GM12891 (cell line): ENCODE data around the gene CDX4. TPM values are rescaled to one million over a fixed set of nuclear protein-coding genes. Genes with fewer than 3 reads are reported as not detected.

ENCODE experiments used
- DNase-seq: peaks from one replicate; pipeline ENCODE4 v3.0.0; 2011; ENCODE audit warnings: low spot score; ENCODE audit not compliant: insufficient read length
- FAIRE-seq: peaks from 2 replicates; lab custom pipeline; 2011; peaks lifted over from hg19 to GRCh38; lab: Jason Lieb, UNC
- PAX5 ChIP-seq: IDR thresholded peaks from 2 replicates; pipeline ENCODE4 v1.6.1; 2011; ENCODE audit warnings: low read length, moderate library complexity, mild to moderate bottlenecking; ENCODE audit not compliant: insufficient read depth, severe bottlenecking
- POLR2A ChIP-seq: IDR thresholded peaks from 2 replicates; pipeline ENCODE4 v1.6.1; 2011; ENCODE audit warnings: low read depth, low read length, control low read depth
- POLR2AphosphoS5 ChIP-seq: IDR thresholded peaks from 2 replicates; pipeline ENCODE4 v1.6.1; 2011; ENCODE audit warnings: low read depth, low read length, control low read depth
- POU2F2 ChIP-seq: IDR thresholded peaks from 2 replicates; pipeline ENCODE4 v1.6.1; 2011; ENCODE audit warnings: low read depth, mild to moderate bottlenecking, control low read depth, low read length, moderate library complexity
- SPI1 ChIP-seq: IDR thresholded peaks from 2 replicates; pipeline ENCODE4 v1.6.1; 2011; ENCODE audit warnings: low read depth, low read length, control low read depth
- TAF1 ChIP-seq: IDR thresholded peaks from 2 replicates; pipeline ENCODE4 v1.6.1; 2011; ENCODE audit warnings: low read depth, low read length, control low read depth
- polyA plus RNA-seq: library from polyadenylated mRNA; unstranded; fragments of >200 nt; gene quantifications from one replicate; pipeline ENCODE4 v1.2.1, GENCODE V29; 2012; ENCODE audit warnings: low read depth, missing spikeins, inconsistent platforms; ENCODE audit not compliant: missing spikeins

The CDX4 gene
- not detected for polyA plus RNA-seq

GRCh38 chrX:73446831-73447230, at the start of gene CDX4:
Gene CDX4, plus strand, starts transcription at chrX:73447053. Its CDS starts 201 bp downstream, at chrX:73447254.
- FAIRE-seq (no peak), DNase-seq (no peak)
- no peak for TF ChIP-seq POLR2AphosphoS5
- no peak for TF ChIP-seq POLR2A
- no peak for TF ChIP-seq PAX5
- no peak for TF ChIP-seq TAF1

GRCh38 chrX:73398185-73398914, 48.5 kb upstream of the CDX4 start:
- TF ChIP-seq POLR2AphosphoS5 = no peak
- TF ChIP-seq PAX5 = no peak
- TF ChIP-seq SPI1 = no peak
- no peak for TF ChIP-seq TAF1
- no peak for TF ChIP-seq POU2F2
- TF ChIP-seq POLR2A = no peak
- FAIRE-seq = no peak
- DNase-seq = no peak

GRCh38 chrX:73400136-73400748, 46.6 kb upstream of the CDX4 start:
- DNase-seq = no peak
- TF ChIP-seq PAX5 (no peak), POU2F2 (no peak), POLR2A (no peak), POLR2AphosphoS5 (no peak), SPI1 (no peak), TAF1 (no peak)
- no peak for FAIRE-seq

GRCh38 chrX:73401591-73402266, 45.1 kb upstream of the CDX4 start:
- no peak for FAIRE-seq
- DNase-seq = no peak
- TF ChIP-seq POLR2A (no peak), TAF1 (no peak), POLR2AphosphoS5 (no peak), PAX5 (no peak), SPI1 (no peak), POU2F2 (no peak)

GRCh38 chrX:73412930-73413329, 33.9 kb upstream of the CDX4 start:
- TF ChIP-seq SPI1 (no peak), POU2F2 (no peak), TAF1 (no peak), POLR2A (no peak), POLR2AphosphoS5 (no peak), PAX5 (no peak)
- FAIRE-seq = no peak
- no peak for DNase-seq

- TF ChIP-seq POLR2AphosphoS5 = no peak
- no peak for TF ChIP-seq PAX5
- TF ChIP-seq POU2F2 = no peak
- TF ChIP-seq SPI1 = no peak
- no peak for TF ChIP-seq POLR2A
- TF ChIP-seq TAF1 = no peak
- FAIRE-seq = no peak
- DNase-seq = no peak
Observed at GRCh38 chrX:73447311-73447794, 500 bp downstream of the CDX4 start.

GRCh38 chrX:73448379-73448778, 1.5 kb downstream of the CDX4 start:
- no peak for DNase-seq
- FAIRE-seq = no peak
- TF ChIP-seq POU2F2 (no peak), TAF1 (no peak)

GRCh38 chrX:73455171-73455570, 8.3 kb downstream of the CDX4 start:
- TF ChIP-seq PAX5 (no peak), POLR2A (no peak), POU2F2 (no peak), SPI1 (no peak), POLR2AphosphoS5 (no peak), TAF1 (no peak)
- no peak for FAIRE-seq

GRCh38 chrX:73457306-73457705, 10.5 kb downstream of the CDX4 start:
- no peak for DNase-seq
- no peak for FAIRE-seq
- TF ChIP-seq PAX5 (no peak), TAF1 (no peak), SPI1 (no peak)

More at GRCh38 chrX:73455171-73455570, 8.3 kb downstream of the CDX4 start:
- DNase-seq = no peak
